Keratinocyte (primary cell): ENCODE measurements around the gene MAP3K8. TPM values are rescaled to one million over a fixed set of nuclear protein-coding genes. Genes with fewer than 3 reads are reported as not detected.

Source experiments
- DNase-seq: peaks from one replicate; pipeline ENCODE4 v3.0.0-alpha.2; 2011; ENCODE audit warnings: low read depth, missing footprints, low spot score
- FAIRE-seq: peaks from 2 replicates; lab custom pipeline; 2011; peaks lifted over from hg19 to GRCh38; lab: Jason Lieb, UNC
- H2AFZ ChIP-seq: 2 replicates; pipeline ENCODE4 v1.6.0; 2012; ENCODE audit warnings: low read length, control low read depth, inconsistent platforms; ENCODE audit not compliant: control insufficient read depth
- H3K27ac ChIP-seq: 2 replicates; pipeline ENCODE4 v1.5.1; 2011; ENCODE audit warnings: low read length; ENCODE audit not compliant: control insufficient read depth, insufficient read depth
- H3K27me3 ChIP-seq: 3 replicates; pipeline ENCODE4 v1.6.0; 2011; ENCODE audit warnings: low read length; ENCODE audit not compliant: control insufficient read depth, insufficient read depth; ENCODE audit errors: extremely low read depth
- H3K36me3 ChIP-seq, 2 experiments: 2 replicates in 1 of 2; 3 replicates in 1 of 2; pipeline ENCODE4 v1.5.1; 2011; ENCODE audit warnings: low read length in 2 of 2, mild to moderate bottlenecking in 1 of 2; ENCODE audit not compliant: control insufficient read depth in 2 of 2, insufficient read depth in 2 of 2; ENCODE audit errors: extremely low read depth in 1 of 2
- H3K4me1 ChIP-seq: 3 replicates; pipeline ENCODE4 v1.5.1; 2011; ENCODE audit warnings: low read length; ENCODE audit not compliant: control insufficient read depth, insufficient read depth; ENCODE audit errors: extremely low read depth
- H3K4me2 ChIP-seq: 3 replicates; pipeline ENCODE4 v1.6.0; 2011; ENCODE audit warnings: low read depth, low read length; ENCODE audit not compliant: control insufficient read depth, insufficient read depth; ENCODE audit errors: extremely low read depth
- H3K4me3 ChIP-seq, 3 experiments: fragments of 200-600 bp in 1 of 3; sonication (generic) in 1 of 3; 2 replicates in 2 of 3; 3 replicates in 1 of 3; pipeline ENCODE4 v1.5.1; 2011 to 2016; ENCODE audit warnings: low read length in 3 of 3, mild to moderate bottlenecking in 3 of 3, control low read depth in 2 of 3, inconsistent platforms in 1 of 3, low read depth in 1 of 3, mixed read lengths in 1 of 3, mixed run types in 1 of 3, moderate library complexity in 1 of 3; ENCODE audit not compliant: control insufficient read depth in 2 of 3, insufficient read depth in 2 of 3; ENCODE audit errors: extremely low read depth in 1 of 3
- H3K79me2 ChIP-seq: 2 replicates; pipeline ENCODE4 v1.6.0; 2012; ENCODE audit warnings: low read length; ENCODE audit not compliant: control insufficient read depth, insufficient read depth
- H3K9ac ChIP-seq: 3 replicates; pipeline ENCODE4 v1.6.0; 2011; ENCODE audit warnings: low read length; ENCODE audit not compliant: control insufficient read depth, insufficient read depth; ENCODE audit errors: extremely low read depth
- H3K9me1 ChIP-seq: 3 replicates; pipeline ENCODE4 v1.6.0; 2011; ENCODE audit warnings: low read length; ENCODE audit not compliant: control insufficient read depth, insufficient read depth; ENCODE audit errors: extremely low read depth
- H3K9me3 ChIP-seq: 2 replicates; pipeline ENCODE4 v1.5.1; 2012; ENCODE audit warnings: low read depth, low read length; ENCODE audit not compliant: control insufficient read depth
- H4K20me1 ChIP-seq: 3 replicates; pipeline ENCODE4 v1.6.0; 2011; ENCODE audit warnings: low read length; ENCODE audit not compliant: control insufficient read depth, insufficient read depth; ENCODE audit errors: extremely low read depth
- CTCF ChIP-seq, 3 experiments: IDR thresholded peaks in 1 of 3; conservative IDR thresholded peaks in 1 of 3; optimal IDR thresholded peaks in 1 of 3; 2 replicates in 2 of 3; 3 replicates in 1 of 3; pipeline versions ENCODE3 to v1.5.1; 2011; ENCODE audit warnings: low read length in 3 of 3, mild to moderate bottlenecking in 3 of 3, moderate library complexity in 2 of 3, control low read depth in 1 of 3, inconsistent platforms in 1 of 3; ENCODE audit not compliant: insufficient read depth in 2 of 3; ENCODE audit errors: extremely low read depth in 1 of 3
- EZH2 ChIP-seq: IDR thresholded peaks from one replicate; pipeline ENCODE4 v1.6.1; 2012; ENCODE audit warnings: inconsistent platforms, mild to moderate bottlenecking, low read length, moderate library complexity
- dilution Hi-C: fragments of 300-500 bp; cut with MboI; formaldehyde crosslinking; loops from one replicate; pipeline ENCODE4 v1.7.0; 2020; ENCODE audit warnings: low sequenced_read_pairs; ENCODE audit not compliant: extremely low pct_ligation_motif_present
- polyA plus RNA-seq, 5 experiments: library from polyadenylated mRNA; depleted of rRNA in 3 of 5; stranded (reverse) in 3 of 5; stranded (forward) in 1 of 5; unstranded in 1 of 5; fragments of >200 nt; gene quantifications; 1 replicate in 1 of 5; 2 replicates in 3 of 5; 3 replicates in 1 of 5; pipeline versions ENCODE4 v1.2.1 to v1.2.3, GENCODE V29; 2011 to 2012; ENCODE audit warnings: missing spikeins in 2 of 5, low read depth in 1 of 5, low replicate concordance in 1 of 5

MAP3K8 gene
- polyA plus RNA-seq, 1 donor (not counting 4 experiments of a cell fraction or from before 2014, with no cell fraction given) = 4.9 TPM

GRCh38 chr10:30494558-30494957, 60.6 kb downstream of the MAP3K8 start:
- H3K27me3 ChIP-seq = no peaks in the 10 kb centered on the region
- H3K36me3 ChIP-seq = no peaks in the 10 kb centered on the region
- H3K9ac ChIP-seq = no peak overlapping the region
- H3K79me2 ChIP-seq = no peaks in the 10 kb centered on the region
- dilution Hi-C loops = no loop called here
- H3K4me1 ChIP-seq = peaks cover 9% of the 10 kb centered on the region
- no peaks in the 10 kb centered on the region for H3K9me3 ChIP-seq
- no peak overlapping the region for H2AFZ ChIP-seq
- no peak overlapping the region for H3K27ac ChIP-seq
- DNase-seq (no peak), FAIRE-seq (no peak)
- no peaks in the 10 kb centered on the region for H3K9me1 ChIP-seq
- no peaks in the 10 kb centered on the region for H4K20me1 ChIP-seq
- TF ChIP-seq CTCF (optimal IDR thresholded peaks at IDR 0.05 in 1 of 3, IDR thresholded peaks at IDR 0.05 in 1 of 3, conservative IDR thresholded peaks at IDR 0.05 in 1 of 3; ENCODE audit: extremely low read depth in 1 of 3, insufficient read depth in 2 of 3, low read length in 3 of 3) = no peak
- TF ChIP-seq EZH2 = no peak
- no peak overlapping the region for H3K4me3 ChIP-seq
- H3K4me2 ChIP-seq = no peak overlapping the region

- FAIRE-seq = no peak
- no peak overlapping the region for H3K4me2 ChIP-seq
- H3K4me1 ChIP-seq = peaks cover 9% of the 10 kb centered on the region
- no peak overlapping the region for H3K4me3 ChIP-seq
- TF ChIP-seq CTCF (optimal IDR thresholded peaks at IDR 0.05 in 1 of 3, IDR thresholded peaks at IDR 0.05 in 1 of 3, conservative IDR thresholded peaks at IDR 0.05 in 1 of 3; ENCODE audit: extremely low read depth in 1 of 3, insufficient read depth in 2 of 3, low read length in 3 of 3) (no peak), EZH2 (no peak)
- dilution Hi-C loops = no loop called here
- no peaks in the 10 kb centered on the region for H3K79me2 ChIP-seq
- no peaks in the 10 kb centered on the region for H4K20me1 ChIP-seq
- H2AFZ ChIP-seq = no peak overlapping the region
- no peaks in the 10 kb centered on the region for H3K27me3 ChIP-seq
- no peak overlapping the region for H3K27ac ChIP-seq
- H3K36me3 ChIP-seq = no peaks in the 10 kb centered on the region
- no peaks in the 10 kb centered on the region for H3K9me3 ChIP-seq
- DNase-seq = no peak
- no peak overlapping the region for H3K9ac ChIP-seq
- H3K9me1 ChIP-seq = no peaks in the 10 kb centered on the region
Observed at GRCh38 chr10:30495687-30496086, 61.7 kb downstream of the MAP3K8 start.
